GM10266 (cell line): ENCODE measurements around the gene HACL1.

ENCODE experiments used
- DNase-seq: peaks from one replicate; pipeline ENCODE4 v3.0.0; 2012; ENCODE audit errors: extremely low spot score
- CTCF ChIP-seq: IDR thresholded peaks from 2 replicates; pipeline ENCODE4 v1.5.1; 2012; ENCODE audit warnings: mild to moderate bottlenecking, low read depth; ENCODE audit not compliant: control insufficient read depth, insufficient read depth; ENCODE audit errors: missing control alignments

Gene HACL1

GRCh38 chr3:15553749-15554148, 47.6 kb downstream of the HACL1 start:
- TF ChIP-seq CTCF: no peak
- no peak for DNase-seq

GRCh38 chr3:15551902-15552301, 49.5 kb downstream of the HACL1 start:
- no peak for TF ChIP-seq CTCF
- no peak for DNase-seq

- no peak for DNase-seq
- no peak for TF ChIP-seq CTCF
These were observed 51.5 kb downstream of the HACL1 start for GRCh38 chr3:15549846-15550245.

GRCh38 chr3:15542614-15543013, 58.8 kb downstream of the HACL1 start:
- TF ChIP-seq CTCF: no peak
- DNase-seq: no peak

- TF ChIP-seq CTCF: no peak
- DNase-seq: no peak
These were observed 60.0 kb downstream of the HACL1 start for GRCh38 chr3:15541371-15541770.

GRCh38 chr3:15539066-15539465, 62.3 kb downstream of the HACL1 start:
- no peak for TF ChIP-seq CTCF
- no peak for DNase-seq

- no peak for TF ChIP-seq CTCF
- no peak for DNase-seq
These were observed 63.0 kb downstream of the HACL1 start for GRCh38 chr3:15538345-15538744.
